NCI-H2196 treated with DMSO at 0.1 percent for 48 hours (cell line): ENCODE data around the gene CRIP3.

Experiments used
- DNase-seq: peaks from one replicate; lab custom pipeline; 2025; ENCODE audit not compliant: unreplicated experiment; lab: John Stamatoyannopoulos, UW

The CRIP3 gene

DNA sequence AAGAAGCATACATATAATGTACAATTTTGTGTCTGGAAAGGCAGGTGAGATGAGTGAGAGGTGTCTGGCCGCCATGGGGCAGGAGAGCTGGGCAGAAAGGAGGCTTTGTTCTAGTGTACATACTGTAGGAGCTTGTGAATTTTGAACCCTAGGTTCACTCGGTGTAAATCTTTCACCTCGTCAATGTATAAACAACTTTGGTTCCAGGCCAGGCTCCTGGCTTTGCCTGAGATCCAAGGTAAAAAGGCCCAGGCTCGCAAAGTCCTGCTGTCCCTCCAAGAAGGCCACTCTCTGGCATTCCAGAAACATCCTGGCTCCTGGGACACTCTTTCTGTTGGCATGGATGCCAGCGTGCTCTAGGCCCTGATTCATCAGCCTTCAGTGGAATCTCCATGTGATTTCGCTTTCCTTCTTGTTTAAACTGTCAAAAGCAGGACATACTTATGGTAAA is 17.7 kb downstream of the CRIP3 start:
- no peak for DNase-seq

DNA sequence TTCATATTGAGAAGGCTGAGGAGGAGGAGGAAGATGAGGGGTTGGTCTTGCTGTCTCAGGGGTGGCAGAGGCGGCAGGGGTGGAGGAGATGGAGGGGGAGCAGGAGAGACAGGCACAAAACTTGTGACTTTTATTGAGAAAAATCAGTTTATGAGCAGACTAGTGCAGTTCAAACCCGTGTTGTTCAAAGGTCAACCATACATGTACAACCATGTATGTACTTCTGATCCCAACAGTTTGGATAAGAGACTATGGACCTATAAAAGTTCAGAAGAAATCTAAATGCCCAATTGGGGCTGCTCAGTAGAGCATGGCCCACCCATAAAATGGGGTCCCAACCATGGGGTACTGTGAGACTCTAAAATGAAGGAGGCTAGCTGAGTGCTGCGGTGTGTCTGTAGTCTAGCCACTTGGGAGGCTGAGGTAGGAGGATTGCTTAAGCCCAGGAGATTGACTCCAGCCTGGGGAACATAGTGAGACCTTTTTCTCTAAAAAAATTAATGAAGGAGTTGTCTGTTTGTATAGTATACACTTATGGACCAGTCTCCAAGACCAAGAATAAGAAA is 18.2 kb downstream of the CRIP3 start:
- DNase-seq = no peak

DNA sequence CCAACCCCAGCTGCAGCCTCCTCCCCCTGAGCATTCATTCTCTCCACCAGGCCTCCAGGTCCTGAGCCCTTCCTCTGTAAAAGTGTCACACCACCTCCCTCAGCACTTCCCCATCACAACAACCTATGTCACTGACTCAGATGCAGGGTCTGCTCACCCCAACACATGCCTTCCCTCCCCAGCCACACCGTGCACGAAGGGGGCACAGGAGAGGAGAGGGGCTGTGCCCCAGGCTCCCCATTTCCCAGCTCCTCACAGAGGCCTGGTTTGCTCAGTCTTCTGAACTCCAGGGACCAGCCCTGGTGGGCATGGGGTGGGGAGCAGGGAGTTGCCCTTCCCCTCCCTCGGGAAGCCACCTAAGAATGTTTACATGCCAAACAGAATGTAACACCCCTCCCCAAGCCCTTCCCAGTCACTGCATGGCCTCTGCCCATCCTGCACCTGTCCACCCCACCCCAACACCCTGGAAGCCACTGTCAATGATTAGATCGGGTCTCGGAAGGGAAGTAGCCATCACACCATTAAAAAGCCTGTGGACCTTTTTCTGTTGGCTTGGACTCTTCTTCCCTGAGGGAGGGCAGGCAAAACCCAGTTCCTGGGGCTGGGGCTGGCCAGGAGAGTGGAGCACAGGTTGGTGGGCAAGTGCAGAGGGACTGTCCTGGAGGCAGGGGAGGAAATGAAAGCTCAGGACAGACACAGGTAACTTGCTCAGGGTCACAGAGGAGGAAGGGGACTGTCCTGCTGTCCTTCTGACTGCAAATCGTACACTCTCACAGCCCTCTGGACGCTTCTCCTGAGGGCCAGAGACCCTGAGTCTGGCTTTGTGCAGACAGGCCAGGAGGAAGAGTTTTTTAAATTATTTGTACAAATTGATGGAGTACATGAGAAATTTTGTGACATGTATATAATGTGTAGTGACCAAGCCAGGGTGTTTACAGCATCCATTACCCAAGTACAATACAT is 20.6 kb downstream of the CRIP3 start:
- DNase-seq = no peak

DNA sequence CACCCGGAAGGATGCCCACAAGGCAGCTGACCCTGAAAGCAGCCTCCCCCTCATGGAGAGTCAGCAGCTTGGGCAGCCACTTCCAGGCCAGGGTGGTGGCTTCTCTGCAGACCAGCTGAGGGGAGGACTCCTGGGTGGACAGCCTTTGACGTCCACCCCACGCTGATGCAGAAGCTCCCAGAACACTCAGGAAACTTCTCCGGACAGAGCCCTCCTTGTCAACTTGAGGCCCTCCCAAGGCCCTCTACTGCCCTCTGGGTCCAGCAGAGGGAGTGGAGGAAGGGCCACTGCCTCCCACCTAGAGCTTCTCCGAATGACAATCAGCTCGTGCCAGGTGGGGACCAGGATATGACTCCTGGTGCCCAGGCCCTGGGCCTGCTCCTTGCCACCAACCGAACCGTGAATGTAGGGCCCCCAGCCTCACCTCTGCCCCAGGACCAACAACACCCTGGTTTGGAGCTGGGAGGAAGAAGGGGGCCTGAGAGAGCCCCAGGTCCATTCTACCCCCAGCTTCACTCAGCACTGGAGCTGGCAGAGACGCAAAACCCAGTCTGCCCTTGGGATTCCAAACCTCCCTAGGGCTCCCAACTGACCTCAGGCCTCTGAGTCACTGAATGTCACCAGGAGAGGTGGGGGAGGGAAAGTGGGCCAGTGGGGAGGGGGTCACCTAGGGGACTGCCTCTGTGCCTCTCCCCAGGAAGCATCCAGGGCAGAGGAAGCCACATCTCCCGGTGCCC is 21.5 kb downstream of the CRIP3 start:
- no peak for DNase-seq

DNA sequence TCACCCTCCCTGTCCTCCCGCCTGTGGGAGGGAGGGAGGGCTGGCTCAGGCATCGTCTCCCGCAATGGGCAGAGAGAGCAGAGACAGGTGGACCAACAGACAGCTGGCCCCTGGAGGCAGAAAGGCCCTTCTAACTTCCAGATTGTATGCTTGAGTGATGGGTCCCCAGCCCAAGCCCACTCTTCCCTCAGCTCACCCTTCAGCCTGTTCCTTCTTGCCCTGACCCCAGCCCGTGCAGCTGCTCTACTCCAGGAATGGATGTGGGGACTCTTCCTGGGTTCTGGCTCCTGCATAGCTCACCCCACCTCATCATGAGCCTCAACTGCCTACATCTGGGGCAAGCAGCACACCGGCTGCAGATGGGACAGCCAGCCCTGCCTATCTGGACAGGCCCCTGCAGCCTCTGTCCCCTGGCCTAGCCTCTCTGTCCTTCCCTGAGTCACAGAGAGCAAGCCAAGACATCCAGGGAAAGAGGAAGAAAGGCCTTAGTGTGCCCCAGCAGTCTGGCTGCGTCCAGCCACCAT is 22.1 kb downstream of the CRIP3 start:
- DNase-seq = no peak

DNA sequence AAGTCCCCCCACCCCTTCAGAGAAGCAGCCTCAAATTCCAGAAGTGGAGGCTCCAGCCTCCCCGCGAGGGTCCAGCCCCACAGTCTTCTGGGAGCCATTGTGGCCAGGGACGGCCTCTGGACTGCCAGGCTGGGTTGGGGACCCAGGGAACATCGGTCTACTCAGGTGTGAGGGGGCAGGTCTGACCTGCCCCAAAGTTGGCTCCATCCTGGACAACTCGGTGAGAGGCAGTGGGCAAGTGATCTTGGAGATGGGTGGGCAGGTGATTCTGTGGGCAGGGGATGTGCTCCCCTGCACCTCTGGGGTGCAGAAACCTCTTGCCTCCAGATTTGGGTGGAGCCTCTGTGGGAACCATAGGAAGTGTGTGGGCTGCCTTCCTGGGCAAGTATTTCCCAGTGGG is 22.8 kb downstream of the CRIP3 start:
- DNase-seq = no peak

DNA sequence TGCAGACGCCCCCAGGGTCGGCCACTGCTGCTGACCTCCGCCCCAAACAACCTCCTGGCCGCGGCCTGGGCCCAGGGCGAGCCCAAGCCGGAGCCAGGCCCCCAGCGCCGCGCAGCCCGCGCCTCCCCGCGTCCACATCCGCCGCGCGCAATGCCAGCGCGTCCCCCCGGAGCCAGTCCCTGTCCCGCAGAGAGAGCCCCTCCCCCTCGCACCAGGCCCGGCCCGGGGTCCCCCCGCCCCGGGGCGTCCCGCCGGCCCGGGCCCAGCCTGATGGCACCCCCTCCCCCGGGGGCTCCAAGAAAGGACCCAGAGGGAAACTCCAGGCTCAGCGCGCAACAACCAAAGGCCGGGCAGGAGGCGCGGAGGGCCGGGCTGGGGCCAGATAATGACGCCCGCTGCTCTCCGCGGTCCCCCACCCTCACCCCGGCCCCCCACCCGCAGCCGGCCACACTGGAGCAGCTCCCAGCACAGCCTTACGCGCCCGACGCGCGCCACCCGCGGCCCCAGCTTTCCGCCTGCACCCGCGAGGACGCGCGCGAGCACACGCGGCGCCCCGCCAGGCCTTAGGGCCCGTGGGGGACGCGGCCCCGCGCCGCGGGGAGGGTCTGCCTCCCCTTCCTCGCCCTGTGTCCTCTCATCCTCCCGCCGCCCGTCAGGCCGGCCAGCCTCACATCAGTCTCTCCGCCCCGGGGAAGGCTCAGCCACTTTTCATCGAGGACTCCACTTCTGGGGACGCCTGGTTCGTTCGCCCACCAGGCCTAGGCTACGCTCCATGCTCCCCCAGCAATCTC is 23.4 kb downstream of the CRIP3 start:
- DNase-seq = no peak

DNA sequence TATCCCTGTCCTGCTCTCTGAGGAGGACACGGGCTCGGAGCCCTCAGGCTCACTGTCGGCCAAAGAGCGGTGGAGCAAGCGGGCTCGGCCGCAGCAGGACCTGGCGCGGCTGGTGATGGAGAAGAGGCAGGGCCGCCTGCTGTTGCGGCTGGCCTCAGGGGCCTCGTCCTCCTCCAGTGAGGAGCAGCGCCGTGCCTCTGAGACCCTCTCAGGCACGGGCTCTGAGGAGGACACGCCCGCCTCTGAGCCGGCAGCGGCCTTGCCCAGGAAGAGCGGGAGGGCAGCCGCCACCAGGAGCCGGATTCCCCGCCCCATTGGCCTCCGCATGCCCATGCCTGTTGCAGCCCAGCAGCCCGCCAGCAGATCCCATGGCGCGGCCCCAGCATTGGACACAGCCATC is 24.7 kb downstream of the CRIP3 start:
- DNase-seq = no peak

DNA sequence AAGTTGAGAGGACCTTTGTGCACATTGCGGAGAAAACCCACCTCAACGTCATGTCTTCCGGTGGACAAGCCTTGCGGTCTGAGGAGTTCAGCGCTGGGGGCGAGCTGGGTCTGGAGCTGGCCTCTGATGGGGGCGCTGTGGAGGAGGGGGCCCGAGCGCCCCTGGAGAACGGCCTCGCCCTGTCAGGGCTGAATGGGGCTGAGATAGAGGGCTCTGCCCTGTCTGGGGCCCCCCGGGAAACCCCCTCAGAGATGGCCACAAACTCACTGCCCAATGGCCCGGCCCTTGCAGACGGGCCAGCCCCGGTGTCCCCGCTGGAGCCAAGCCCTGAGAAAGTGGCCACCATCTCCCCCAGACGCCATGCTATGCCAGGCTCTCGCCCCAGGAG is 25.1 kb downstream of the CRIP3 start:
- DNase-seq = no peak

DNA sequence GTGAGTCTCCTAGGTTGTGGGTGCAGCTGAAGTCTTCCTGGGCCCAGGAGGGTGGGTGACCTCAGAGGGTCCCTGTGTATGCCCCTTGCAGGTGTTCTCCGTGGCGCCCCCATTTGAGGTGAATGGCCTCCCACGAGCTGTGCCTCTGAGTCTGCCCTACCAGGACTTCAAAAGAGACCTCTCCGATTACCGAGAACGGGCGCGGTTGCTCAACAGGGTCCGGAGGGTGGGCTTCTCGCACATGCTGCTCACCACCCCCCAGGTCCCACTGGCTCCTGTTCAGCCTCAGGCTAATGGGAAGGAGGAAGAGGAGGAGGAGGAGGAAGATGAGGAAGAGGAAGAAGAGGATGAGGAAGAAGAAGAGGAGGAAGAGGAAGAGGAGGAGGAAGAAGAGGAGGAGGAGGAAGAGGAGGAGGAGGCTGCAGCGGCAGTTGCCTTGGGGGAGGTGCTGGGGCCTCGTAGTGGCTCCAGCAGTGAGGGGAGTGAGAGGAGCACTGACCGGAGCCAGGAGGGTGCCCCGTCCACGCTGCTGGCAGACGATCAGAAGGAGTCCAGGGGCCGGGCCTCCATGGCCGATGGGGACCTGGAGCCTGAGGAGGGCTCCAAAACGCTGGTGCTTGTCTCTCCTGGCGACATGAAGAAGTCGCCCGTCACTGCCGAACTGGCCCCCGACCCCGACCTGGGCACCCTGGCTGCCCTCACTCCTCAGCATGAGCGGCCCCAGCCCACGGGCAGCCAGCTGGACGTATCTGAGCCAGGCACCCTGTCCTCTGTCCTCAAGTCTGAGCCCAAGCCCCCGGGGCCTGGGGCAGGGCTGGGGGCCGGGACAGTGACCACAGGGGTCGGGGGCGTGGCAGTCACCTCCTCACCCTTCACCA is 25.8 kb downstream of the CRIP3 start:
- DNase-seq = no peak

DNA sequence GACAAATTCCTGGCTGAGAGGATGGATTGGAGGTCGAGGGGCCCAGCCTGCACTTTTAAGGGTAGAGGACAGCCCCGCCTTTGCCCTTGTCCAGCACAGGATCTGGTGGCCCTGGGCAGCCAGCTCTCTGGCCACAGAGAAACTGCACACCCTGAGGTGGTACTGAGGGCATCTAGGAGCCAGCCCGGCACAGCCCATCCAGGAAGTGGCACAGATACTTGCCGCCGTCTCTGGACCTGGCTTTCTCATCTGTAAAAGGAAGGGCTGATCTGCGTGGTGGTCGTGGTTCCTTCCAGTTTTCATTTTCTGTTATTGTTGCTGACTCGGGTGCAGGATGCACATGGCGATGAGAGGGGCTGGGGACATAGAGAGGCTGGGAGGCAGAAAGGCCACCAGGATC is 26.6 kb downstream of the CRIP3 start:
- DNase-seq = no peak

DNA sequence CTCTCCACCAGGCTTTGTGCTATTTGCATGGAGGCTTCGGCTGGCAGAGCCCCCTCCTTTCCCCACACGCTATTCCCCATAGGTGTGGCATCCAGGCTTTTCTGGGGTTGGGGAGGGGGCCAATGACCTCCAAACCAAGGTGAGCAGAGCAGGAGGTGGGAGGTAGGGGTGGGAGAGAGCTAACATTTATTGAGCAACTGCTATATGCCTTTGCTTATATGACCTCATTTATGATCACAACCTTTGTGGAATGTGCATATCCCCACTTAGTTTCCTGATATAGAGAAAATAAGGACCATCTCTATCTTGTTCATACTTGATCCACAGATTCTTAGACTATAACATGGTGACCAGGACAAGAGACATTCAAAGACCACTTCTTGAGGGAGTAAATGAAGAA is 28.4 kb downstream of the CRIP3 start:
- DNase-seq = no peak

DNA sequence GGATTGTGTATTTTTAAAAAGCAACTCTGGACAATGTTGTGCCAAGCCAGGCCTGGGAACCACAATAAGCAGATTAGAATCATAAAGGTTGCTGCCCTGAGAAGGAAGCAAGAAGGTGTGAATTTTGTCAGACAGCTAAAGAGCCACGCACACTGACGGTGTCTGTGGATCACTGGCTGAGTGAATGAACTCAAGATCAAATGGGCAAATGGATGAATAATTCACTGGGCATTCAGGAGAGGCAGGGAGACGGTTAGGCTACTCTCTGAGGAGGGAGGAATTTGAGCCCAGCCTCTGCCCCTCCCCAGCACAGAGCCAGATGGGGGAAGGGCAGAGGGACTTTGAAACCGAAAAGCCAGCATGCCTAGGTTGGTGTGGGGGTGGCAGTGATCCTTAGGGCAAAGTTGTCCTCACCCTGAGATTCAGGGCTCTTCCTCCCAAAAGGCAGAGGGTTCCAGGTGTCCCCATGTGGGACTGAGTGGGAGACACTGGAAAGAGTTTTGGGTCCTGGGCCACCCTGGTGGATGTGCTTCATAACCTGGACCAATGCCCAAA is 30.0 kb downstream of the CRIP3 start:
- no peak for DNase-seq

DNA sequence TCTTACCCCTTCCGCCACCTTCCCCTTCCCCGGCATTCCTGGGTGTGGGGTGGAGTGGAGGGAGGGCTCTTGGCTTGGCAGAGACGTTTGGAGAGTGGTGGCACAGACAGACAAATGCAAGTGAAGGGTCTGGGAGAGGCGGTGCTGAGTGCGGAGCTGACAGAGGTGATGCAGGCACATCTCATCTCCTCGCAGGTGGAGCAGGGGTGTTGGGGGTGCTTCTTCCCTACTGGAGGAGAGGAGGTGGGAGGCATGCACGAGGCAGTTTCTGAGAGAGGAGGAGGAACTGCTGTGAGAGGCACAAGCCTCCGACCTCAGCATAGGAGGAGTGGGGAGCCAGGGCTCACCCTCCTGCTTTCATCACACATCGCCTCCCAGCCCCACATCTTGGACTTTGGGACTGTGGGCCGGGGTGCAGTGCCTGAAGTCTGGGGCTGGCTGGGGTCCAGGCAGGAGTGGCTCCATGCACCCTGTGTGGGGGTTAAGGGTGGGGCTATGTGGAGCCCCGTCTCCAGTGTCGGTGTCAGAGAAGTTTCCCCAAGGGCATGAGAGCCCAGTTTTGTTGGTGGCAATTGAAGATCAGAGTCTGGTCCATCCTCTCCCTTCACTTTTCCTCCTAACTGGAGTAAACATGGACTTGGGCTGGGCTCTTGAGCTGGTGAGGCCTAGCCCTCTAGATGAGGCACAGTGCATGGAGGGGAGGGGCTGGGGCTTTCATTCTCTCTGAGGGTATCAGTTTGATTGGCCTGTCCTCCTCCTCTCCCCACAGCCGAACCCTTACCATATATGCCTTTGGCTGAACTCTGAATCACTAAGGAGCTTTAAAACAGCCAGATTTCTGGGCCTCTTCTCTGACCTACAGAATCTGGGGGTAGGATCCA is 30.7 kb downstream of the CRIP3 start:
- no peak for DNase-seq

DNA sequence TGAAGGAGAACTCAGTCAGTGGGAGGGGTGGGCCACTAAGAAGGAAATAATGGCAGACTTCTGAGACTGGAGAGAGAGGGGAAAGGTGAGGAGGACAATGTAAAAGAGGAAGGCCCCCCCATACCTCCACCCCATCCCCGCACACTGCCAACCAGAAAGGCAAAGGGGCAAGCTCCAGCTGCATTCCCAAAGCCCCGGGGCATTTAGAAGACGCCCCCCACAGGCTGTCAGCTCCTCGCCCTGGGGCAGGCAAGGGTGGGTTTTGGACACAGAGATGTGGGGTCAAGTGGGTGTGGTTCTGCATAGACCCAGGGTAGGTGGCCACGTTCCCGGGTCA is 31.4 kb downstream of the CRIP3 start:
- no peak for DNase-seq

DNA sequence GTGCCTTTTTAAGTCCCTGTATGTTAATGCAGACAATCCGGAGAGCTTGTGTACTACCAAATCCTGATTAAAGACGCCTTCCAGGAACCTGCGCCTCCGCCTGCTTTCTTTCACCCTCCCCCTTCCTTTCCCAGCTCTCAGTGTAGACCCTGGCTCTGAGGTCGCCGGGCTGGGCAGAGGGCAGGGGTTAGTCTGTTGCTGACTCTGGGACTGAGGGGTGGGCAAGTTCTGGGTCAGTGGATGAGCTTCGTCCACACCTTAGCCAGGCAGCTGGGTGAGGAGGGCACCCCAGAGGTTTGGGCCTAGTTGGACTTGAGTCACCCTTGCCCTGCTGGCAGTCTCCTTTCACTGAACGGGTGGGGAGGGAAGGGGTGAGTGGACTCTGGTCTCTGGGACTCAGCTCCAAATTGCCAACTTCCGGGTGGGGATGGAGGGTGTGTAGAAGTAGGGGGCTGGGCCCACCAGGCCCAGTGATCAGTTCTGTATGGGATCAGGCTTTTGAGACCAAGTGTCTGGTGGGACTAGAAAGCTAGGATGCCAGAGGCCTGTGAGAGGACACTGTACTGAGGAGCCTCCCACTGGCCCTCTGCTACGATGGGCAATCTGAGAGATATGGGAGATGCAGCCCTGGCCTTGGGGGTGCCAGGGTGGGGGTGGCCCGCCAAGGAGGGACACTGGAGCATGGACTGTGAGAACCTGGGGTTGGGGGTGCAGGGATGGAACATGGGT is 31.9 kb downstream of the CRIP3 start:
- no peak for DNase-seq

DNA sequence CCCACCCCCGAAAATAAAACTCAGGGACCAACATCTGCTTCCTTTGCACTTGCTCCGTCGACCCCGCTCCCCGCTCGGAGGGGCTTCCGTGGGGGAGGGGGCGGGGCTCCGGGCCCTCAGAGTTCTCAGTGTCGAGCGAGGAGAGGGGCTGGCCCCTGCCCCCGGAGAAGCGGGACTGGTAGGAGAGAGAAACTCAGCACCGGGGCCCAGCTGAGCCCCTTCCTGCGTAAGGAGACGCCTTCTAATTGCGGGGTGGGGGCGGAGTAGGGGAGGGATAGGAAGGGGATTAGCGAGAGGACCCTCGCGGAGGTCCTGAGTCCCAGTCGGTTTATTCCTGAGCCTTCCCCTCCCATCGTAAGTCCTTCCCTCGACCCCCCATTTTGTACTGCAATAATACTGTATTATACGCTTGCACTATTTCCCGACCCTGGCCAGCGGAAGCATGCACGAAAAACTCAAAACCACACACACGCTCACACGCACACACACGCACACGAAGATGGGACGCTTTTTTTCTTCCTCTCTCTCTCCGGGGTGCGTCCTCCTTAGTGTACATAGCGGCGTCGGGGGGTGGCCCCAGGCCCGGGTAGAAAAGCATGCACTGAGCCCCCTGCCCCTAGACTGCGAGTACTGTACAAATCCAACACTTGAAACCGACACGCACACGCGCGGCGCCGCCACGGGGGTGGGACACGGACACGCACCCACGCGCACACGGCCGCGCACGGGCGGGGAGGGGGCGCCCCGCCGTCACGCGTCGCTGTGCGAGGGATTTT is 32.6 kb downstream of the CRIP3 start:
- no peak for DNase-seq
